ENCODE measurements around the gene RAP1B.

The RAP1B gene

DNA sequence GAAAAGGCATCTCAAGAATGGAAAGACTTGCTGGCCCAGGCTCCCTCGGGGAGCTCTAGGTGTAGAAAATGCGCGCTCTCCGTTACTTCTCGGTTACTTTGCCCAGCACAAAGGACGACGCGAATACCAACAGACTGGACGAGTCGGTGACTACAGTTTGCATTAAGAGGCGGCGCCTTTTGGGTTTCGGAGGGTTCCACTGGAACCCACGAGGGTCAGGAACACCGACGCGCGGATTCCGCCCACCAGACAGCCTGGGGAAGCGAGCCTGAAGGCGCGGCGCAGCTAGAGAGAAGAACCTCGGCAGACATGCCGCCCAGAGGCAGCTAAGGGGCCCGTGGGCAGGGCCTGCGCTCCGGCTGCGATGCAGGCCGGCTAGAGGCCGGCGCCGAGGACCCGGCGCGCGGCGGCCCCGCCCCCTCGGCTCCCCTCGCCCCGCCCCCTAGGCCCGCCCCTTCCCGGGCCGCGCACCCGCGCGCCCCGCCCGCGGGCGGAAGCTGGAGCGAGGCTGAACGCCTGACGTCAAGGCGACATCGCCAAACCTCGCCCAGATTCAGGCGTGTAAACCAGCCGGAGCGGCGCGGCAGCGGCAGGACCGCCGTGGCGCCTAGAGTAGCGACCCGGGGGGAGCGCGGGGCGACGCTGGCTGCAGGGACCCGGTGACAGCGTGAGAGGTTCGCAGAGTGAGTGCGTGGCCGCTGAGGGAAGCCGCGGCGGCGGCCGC is at the start of gene RAP1B:
TSS of gene RAP1B (plus strand) at position 530 of the 724 bp plus-strand sequence. CDS start 37,826 bp downstream, outside the sequence.
- peak; percentile 69 to 80 for DNase-seq (ENCODE audit: low read depth in 2 of 2)

DNA sequence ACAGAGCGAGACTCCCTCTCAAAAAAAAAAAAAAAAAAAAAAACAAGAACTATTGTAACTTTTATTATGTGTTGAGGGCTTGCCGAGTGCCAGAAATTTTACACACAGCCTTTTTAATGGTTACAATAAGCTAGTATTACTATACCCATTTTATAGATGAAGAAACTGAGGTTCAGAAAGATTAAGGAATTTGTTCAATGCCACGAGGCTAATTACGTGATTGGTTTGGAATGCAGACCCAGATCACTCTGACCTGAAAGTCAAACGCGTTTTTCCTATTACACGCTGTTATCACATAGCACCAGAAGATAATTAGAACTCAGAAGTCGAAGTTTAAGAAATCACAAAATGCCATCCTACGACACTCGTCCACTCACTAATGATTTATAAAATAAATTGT is 48.9 kb upstream of the RAP1B start:
- DNase-seq (ENCODE audit: low read depth in 2 of 2): no peak

DNA sequence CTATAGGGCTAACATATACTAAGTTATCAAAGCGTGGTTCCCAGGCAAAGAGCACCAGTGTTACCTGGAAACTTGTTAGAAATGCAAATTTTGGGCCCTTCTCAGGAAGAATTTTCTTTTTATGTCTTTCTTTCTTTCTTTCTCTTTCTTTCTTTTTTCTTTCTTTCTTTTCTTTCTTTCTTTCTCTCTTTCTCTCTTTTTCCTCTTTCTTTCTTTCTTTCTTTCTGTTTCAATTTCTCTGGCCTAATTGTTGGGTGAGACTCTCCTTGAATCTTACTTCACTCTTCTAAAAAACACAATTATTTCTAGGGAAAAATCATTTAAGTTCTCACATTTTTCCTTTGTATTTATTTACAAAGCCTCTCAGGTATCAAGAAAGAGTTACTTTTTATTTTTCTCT is 46.5 kb upstream of the RAP1B start:
- no peak for DNase-seq (ENCODE audit: low read depth in 2 of 2)

DNA sequence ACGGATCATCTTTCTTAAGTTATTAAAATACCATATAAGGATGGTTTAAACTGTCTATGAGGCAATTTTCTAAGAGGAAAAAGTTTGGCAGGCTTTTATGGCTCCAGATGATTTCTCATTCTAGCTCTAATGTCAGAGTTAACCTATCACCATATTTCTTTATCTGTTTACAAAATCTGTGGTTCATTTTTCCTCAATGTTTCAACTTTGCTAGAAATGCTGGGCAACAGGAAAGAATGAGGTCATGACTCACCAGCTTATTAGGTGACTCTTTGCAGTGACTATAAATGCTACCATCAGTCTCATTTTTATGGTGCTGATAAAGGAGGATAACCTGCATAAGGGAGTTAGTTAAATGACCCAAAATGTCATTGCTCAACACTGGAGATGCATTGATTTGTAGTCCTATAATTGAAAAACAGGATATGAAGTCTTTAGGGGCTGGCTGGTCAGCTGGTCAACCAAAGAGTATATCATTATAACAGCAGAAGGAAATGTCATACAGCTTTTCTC is 45.3 kb upstream of the RAP1B start:
- no peak for DNase-seq (ENCODE audit: low read depth in 2 of 2)

DNA sequence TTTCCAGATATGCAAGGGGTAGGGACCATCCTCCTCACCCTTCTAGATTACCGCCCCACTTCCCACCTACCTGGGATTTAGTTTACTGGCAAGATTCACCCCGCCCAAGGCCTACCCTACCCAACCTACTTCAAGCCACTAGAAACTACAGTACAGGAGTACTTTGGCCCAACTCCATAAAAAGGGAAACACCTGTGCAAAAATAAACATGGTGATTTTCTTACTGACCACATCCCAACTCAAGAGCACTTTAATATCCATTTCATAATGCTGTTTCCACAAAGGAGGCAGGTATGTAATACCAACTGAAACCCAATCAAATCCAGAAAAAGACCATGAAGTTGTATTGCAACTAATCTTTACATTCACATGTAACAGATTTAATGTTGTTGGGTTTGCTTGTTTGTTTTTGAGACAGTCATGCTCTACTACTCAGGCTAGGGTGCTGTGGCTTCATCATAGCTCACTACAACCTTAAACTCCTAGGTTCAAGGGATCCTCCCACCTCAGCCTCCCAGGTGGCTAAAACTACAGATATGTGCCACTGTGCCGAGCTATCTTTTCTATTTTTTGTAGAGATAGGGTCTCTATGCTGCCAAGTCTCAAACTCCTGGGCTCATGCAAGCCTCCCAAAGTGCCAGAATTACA is 41.7 kb upstream of the RAP1B start:
- no peak for DNase-seq (ENCODE audit: low read depth in 2 of 2)

DNA sequence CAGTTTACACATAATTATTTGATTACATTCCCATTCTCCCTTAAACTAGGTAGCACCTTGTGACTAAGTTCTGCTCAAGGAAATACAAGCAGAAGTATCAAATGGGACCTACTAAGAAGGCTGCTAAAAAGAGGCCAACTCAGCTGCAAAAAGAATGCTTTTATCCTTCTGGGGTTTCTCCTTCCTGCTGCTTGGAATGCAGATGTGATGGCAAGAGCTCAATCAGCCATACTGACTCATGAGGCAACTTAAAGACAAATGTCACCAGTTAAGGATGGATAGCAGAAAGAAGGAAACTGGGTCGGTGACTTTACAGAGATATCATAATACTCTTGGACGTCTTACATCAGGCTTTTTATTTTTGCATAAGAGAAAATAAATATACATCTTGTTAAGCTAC is 38.0 kb upstream of the RAP1B start:
- no peak for DNase-seq (ENCODE audit: low read depth in 2 of 2)

DNA sequence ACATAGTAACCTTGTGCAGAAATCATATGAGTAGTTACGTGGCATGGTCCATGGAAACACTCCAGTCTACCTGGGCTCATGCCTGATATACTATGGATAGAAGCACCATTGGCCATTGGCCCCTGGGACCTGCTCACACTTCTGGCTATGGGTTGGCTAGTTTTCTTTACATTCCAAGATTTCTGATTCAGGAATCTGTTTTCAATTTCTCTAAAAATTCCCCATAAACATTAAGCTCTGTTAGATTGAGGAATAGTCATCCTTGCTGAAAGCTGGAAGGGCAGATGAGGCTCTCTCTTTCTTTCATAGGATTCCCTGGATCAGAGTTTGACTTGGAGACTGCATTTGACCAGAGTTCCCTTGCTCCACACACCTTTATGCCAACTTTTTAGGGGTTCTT is 37.3 kb upstream of the RAP1B start:
- no peak for DNase-seq (ENCODE audit: low read depth in 2 of 2)

DNA sequence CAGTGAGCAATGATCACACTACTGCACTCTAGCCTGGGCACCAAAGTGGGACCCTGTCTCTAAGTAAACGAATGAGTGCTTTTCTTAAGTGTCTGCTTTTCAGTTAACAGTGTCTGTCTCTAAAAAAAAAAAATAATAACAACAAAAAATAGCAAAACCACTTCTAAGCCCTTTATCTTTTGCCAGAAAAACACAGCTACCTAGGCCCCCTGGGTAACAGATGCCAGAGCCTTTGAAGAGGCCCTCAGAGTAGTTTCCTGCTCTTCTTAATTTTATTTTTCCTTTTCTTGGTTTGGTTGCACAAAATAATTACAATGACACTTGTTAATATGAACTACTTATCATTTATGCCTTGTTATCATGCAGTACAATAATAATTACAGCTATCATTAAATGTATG is 32.8 kb upstream of the RAP1B start:
- DNase-seq (ENCODE audit: low read depth in 2 of 2): no peak

DNA sequence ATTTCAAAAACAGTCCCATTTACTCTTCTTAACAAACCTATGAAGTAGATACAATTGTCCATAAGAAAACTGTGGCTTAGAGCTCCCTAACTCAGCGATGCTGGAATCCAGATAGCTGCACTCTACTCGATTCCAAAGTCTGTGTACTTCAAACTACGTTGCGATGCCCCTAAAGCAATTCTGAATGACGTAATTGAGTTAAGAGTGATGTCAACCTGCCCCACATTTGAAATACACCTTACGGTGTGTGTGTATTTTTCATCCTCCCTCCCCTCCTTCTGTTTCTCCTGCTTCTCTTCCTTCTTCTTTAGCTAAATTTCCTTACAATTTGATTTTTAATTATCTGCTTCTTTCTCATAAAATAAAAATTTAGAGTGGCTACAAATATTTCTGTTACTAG is 31.9 kb upstream of the RAP1B start:
- no peak for DNase-seq (ENCODE audit: low read depth in 2 of 2)

DNA sequence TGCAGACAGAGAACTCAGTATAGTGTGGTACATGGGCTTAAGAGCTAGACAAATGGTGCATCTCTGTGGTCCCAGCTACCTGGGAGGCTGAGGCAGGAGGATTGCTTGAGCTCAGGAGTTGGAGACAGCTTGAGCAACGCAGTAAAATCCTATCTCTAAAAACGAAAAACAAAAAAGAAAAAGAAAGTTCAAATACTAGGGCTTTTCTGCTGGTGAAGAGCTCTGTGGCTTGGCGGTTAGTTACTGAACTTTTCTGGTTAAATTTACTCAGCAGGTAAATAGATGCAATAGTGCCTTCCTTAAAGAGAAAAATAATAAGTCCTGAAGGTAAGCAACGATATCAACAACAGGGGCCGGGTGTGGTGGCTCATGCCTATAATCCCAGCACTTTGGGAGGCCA is 31.4 kb upstream of the RAP1B start:
- DNase-seq (ENCODE audit: low read depth in 2 of 2): no peak

DNA sequence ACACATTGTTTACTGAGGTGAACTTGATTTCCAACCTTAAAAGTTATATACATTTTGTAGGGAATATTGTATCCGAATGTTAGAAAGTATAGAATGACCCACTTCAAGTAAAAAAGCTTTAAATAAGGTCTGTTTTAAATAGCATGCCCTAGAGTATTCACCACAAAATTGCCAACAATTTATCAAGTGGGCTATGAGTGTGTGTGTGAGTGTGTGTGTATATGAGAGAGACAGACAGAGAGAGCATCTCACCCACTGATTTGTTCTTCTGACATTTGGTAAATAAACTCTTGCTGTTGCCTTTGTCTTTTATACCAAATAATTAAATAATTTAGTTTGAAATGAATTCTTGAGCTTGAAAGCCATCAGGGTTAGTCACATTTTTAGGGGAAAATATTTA is 29.8 kb upstream of the RAP1B start:
- no peak for DNase-seq (ENCODE audit: low read depth in 2 of 2)

DNA sequence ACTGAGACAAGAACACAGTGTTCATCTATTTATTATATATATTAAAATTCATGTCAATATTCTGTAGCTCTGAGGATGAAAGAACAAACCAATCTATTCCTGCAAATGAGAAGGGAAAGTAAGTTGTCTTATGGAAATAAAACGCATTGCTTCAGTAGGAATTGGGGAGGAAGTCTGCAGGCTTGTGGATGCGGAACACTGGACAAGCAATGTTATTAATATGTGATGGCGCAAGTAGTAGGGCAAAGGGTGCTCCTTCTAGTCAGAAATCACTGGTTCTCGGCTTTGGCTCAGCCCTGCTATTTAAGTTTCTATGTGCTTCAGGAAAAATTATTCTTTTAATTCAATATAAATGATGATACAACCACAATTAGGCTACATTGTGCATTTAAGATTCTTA is 28.8 kb upstream of the RAP1B start:
- no peak for DNase-seq (ENCODE audit: low read depth in 2 of 2)

DNA sequence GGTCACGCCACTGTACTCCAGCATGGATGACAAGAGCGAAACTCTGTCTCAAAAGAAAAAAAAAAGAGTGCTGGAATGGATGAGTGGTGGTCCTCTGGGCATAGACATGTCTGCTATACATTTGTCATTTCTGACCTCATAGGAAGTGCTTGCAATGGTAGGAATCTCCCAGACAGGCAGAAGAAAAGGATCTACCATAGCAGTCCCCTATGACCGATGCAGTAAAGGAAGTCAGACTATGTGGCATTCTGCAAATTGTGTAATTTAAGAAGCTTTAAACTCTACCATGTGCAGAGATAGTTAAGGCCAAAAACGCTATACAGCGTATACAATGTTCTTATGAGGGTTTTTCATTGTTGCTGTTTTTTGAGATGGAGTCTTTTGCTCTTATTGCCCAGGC is 24.7 kb upstream of the RAP1B start:
- no peak for DNase-seq (ENCODE audit: low read depth in 2 of 2)

DNA sequence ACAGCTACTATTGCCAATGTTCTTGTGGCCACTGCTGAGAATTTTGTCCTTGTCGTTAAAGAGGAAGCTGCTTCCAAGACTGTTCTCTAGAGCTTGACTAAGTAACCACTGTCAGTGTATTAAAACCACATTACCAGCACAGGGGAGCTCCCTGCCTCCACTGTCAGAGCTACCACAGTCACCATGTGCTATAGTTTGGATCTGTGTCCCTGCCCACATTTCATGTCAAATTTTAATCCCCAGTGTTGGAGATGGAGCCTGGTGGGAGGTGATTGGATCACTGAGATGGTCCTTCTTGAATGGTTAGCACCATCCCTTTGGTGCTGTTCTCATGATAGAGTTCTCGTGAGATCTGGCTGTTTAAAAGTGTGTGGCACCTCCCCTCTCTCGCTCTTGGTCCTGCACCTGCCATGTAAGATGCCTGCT is 23.2 kb upstream of the RAP1B start:
- DNase-seq (ENCODE audit: low read depth in 2 of 2): no peak

DNA sequence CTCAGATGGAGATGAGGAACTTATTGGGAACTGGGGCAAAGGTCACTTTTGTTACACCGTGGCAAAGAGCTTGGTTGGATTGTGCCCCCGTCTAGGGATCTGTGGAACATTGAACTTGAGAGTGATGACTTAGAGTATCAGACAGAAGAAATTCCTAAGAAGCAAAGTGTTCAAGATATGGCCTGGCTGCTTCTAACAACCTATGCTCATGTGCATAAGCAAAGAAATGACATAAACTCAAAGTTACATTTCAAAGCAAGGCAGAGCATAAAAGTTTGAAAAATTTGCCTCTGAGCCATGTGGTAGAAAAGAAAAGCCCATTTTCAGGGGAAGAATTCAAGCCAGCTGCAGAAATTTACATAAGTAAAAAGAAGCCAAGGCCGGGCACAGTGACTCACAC is 21.5 kb upstream of the RAP1B start:
- DNase-seq (ENCODE audit: low read depth in 2 of 2): no peak

DNA sequence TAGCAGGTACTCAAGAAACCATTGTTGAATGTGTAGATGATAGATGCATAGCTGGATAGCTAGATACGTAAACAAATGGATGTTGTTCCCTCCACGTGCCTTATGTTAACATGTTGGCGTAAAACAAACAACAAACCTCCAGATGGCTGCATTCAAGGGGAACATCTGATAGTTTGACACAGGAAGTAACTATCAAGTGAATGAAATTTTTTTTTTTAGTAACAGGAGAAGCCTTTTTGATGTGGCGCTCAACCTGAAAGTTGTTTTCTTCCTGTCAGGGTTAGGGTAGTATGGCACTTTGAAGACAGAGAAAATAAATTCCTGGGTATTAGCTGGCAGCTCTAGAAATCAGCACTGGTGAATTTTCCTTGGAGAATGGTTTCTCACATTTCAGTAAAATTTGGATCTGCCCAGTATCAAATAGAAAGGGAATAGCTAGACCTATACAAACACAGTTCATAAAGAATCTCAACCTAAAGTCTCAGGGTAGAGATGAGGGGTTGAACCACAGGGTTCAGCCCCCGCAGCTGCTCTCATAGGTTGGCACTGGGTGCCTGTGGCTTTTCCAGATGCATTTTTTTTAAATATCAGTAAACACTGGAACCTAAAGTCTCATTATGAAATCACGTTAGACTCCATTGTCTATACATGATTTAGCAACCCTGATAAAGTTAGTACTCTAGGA is 18.8 kb upstream of the RAP1B start:
- no peak for DNase-seq (ENCODE audit: low read depth in 2 of 2)

DNA sequence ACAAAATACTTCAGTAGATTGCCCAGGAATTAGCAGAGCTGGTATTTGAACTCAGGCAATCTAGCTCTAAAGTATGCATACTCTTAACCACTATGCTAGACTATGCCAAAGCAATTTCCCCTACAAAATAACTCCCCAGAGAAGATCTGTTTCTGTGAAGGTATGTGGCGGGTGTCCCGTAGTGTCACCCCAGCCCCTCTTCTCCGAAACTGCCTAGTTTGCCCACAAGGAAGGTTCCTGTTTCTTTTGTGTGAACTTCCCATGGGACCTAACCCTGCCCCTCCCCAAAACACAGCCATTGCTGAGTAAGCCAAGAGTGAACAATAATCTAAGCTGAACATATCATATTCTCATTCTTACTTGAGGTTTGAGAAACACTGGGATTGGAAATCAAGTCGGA is 15.5 kb upstream of the RAP1B start:
- DNase-seq (ENCODE audit: low read depth in 2 of 2): no peak

DNA sequence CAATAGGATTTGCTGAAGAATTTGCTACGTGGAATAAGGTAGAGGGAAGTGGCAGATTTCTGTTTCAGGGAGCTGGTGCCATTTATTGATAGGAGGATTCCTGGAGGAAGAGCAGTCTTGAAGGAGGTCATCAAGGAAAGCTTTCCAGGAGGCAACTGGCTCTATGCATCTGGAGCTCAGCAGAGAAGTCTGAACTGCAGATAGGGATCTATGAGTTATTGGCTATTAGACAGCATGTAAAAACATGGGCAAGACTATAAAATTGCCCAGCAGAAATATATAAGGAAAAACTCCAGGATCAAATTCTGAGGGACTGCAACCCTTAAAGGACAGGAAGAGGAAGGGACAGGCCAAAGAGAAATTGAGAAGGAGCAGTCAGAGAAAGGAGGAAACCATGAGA is 8.9 kb upstream of the RAP1B start:
- DNase-seq (ENCODE audit: low read depth in 2 of 2): no peak

DNA sequence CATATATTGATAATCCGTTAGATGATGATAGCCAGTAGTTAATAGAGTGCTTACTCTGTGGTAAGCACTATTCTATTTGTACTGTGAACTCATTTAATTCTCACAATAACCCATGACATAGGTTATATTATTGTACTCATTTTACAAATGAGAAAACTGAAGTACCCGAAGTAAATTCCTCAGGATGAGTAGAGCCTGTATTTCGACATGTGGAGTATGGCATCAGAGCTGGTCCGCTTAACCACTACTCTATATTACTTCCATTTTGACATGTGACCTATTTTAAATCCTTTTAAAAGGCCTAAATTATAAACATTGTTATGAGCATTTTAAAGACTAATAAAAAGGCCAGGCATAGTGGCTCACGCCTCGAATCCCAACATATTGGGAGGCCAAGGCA is 8.0 kb upstream of the RAP1B start:
- DNase-seq (ENCODE audit: low read depth in 2 of 2): no peak

DNA sequence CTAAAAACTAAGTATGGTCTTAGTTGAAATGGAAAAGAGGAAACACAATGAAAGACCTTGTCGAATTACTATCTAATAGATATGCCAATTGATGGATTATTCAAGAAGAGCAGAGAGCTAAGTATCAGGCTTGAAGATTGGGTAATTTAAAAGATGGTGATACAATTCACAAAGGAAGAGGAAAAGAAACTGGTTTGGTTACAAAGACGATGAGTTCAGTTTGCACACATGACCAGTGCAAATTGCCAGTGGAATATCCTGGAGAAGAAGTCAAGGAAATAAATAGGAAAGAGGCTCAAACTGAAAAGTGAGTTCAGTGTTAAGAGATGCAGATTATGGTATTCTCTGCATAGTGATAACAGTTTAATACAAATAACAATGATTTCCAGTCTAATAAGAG is 2.5 kb upstream of the RAP1B start:
- no peak for DNase-seq (ENCODE audit: low read depth in 2 of 2)

DNA sequence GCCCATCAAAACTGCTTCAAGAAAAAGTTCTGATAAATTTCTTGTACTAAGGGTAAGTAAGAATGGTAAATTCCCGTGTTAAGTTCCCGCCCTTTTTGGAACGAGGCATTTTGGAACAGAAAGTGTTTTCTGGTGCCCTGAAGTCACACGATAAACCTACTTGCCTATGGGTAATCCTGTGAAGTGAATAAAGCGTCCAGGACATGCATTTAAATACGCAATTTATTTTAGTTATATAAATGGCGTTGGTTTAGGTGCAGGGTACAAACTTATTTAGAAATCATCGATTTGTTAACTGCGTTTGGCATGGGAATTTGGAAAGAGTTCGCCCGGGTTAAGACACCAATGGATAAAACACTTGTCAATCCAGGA is 715 bp upstream of the RAP1B start:
- DNase-seq (ENCODE audit: low read depth in 2 of 2): no peak

DNA sequence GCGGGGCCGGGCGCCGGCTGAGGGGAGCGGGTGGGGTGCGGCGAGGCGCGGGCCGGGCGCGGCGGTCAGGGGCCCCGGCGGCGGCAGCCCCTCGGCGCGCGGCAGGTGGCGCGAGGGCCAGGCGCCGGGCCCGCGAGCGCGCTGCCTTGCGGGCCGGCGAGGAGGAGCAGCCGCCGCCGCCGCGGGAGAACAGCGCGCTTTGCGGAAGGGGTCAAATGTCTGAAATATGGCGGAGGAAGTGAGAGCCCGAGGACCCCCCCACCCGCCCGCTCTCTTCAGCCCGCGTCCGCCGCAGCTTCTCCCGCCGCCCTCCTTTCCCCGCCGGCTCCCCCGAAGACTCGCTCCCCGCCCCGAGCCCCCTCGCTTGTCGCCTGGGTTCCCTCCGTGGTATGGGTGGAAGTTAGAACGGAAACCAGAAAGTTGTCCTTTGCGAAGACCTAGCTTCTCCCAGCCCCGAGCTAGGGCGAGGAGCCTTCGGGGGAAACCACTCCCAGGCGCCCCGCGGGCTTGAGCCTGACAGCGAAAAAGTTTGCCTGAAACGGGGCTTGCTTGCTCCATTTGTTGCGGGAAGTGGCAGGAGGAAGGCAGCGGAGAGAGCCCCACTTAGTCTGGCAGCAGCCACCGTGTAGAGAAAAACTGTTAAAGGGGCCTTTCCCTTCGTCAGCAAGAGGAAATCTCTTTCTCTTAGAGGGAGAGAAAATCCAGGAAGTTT is 551 bp downstream of the RAP1B start:
- no peak for DNase-seq (ENCODE audit: low read depth in 2 of 2)

DNA sequence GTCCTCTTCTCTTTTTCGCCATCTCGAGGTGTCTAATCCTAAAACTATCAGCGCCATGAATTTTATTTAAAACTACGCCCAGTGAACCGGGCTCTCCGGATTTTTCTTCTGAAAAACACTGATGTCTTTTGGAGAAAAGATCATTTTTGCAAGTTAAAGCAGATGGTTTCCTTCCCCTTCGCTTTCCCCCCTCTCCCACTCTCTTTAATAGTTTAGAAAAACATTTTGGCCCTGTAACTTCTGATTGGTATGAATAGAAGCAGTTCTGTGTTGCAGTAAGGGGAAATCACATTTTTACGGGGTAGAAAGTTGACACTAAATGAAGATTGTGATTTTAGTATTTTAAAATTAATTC is 1.1 kb downstream of the RAP1B start:
- DNase-seq (ENCODE audit: low read depth in 2 of 2): no peak

Data from activated CD8-positive, alpha-beta memory T cell treated with anti-CD3 and anti-CD28 coated beads for 4 hours (primary cell).